ENCODE measurements around the gene HOXB13.

GRCh38 chr17:48761114-48761513 lies 32.6 kb upstream of the HOXB13 start:
- TF ChIP-seq POLR2A (IDR thresholded peaks at IDR 0.05) (no peak), CTCF (IDR thresholded peaks at IDR 0.05 in 4 of 5, conservative IDR thresholded peaks at IDR 0.05 in 1 of 5) (no peak)
